ENCODE data around the gene C19orf12. TPM values are rescaled to one million over a fixed set of nuclear protein-coding genes. Genes with fewer than 3 reads are reported as not detected.

Gene C19orf12
- total RNA-seq (2022) (15.4 and 17.5 TPM in 2 replicates), Bru-seq, nascent RNA (percentile 62 among the genes with signal in this experiment), BruChase-seq, experiment 1, labeled RNA remaining after a 6-hour chase (percentile 70 among the genes with signal in this experiment), BruChase-seq, experiment 2, labeled RNA remaining after a 2-hour chase (percentile 78 among the genes with signal in this experiment)
- long read RNA-seq, full-length matches to known transcripts = 19 of 22 reads
- long read RNA-seq, partial matches to known transcripts = 0 of 22 reads
- long read RNA-seq, other reads (novel, unspliced or antisense) = 3 of 22 reads

GRCh38 chr19:29714953-29715700 is at the start of gene C19orf12:
C19orf12 (minus strand) TSS chr19:29715261; CDS start chr19:29708413, 6,848 bp downstream.
- intact Hi-C loops (cut with micrococcal nuclease; ENCODE audit: unreplicated experiment) = loop anchor here (5.0 kb wide), 1 partner anchor 978 kb away; no protein-coding TSS in a partner anchor
- Mint-ChIP-seq H3K27me3 (ENCODE audit: unreplicated experiment) (no peaks in the 10 kb centered on the region), H3K36me3 (ENCODE audit: insufficient read depth, unreplicated experiment) (peaks cover 14% of the 10 kb centered on the region), H3K27ac (ENCODE audit: unreplicated experiment) (peak within 1 kb of the TSS; percentile 87), H3K9me3 (ENCODE audit: low read depth, unreplicated experiment) (no peaks in the 10 kb centered on the region), H3K4me1 (ENCODE audit: low read depth, unreplicated experiment) (peaks cover 35% of the 10 kb centered on the region), H3K4me3 (ENCODE audit: low read depth, unreplicated experiment) (peak within 1 kb of the TSS; percentile 88)
- no peak for TF ChIP-seq CTCF (IDR thresholded peaks at IDR 0.05; ENCODE audit: unreplicated experiment)
- DNase-seq = peak; percentile 76
- CTCF ChIA-PET = interaction anchor here (0.6 to 1.3 kb wide), 3 partner anchors 15 to 483 kb away, joined by 3 to 4 read pairs (median 4); no protein-coding TSS in a partner anchor
- BruUV-seq (replicated peaks) = no TSS peak

GRCh38 chr19:29764361-29764760 is 49.3 kb upstream of the C19orf12 start:
- BruUV-seq (replicated peaks) = no TSS peak
- no peaks in the 10 kb centered on the region for H3K9me3 Mint-ChIP-seq (ENCODE audit: low read depth, unreplicated experiment)
- CTCF ChIA-PET = no interaction called here
- H3K4me3 Mint-ChIP-seq (ENCODE audit: low read depth, unreplicated experiment) = no peak overlapping the region
- no peak for TF ChIP-seq CTCF (IDR thresholded peaks at IDR 0.05; ENCODE audit: unreplicated experiment)
- peaks cover 75% of the 10 kb centered on the region for H3K27me3 Mint-ChIP-seq (ENCODE audit: unreplicated experiment)
- H3K27ac Mint-ChIP-seq (ENCODE audit: unreplicated experiment) = no peak overlapping the region
- DNase-seq = no peak
- intact Hi-C loops (cut with micrococcal nuclease; ENCODE audit: unreplicated experiment) = no loop called here
- no peaks in the 10 kb centered on the region for H3K4me1 Mint-ChIP-seq (ENCODE audit: low read depth, unreplicated experiment)
- H3K36me3 Mint-ChIP-seq (ENCODE audit: insufficient read depth, unreplicated experiment) = no peaks in the 10 kb centered on the region

- Mint-ChIP-seq H3K27ac (ENCODE audit: unreplicated experiment) (no peak overlapping the region), H3K9me3 (ENCODE audit: low read depth, unreplicated experiment) (no peaks in the 10 kb centered on the region), H3K27me3 (ENCODE audit: unreplicated experiment) (peaks cover 67% of the 10 kb centered on the region), H3K36me3 (ENCODE audit: insufficient read depth, unreplicated experiment) (no peaks in the 10 kb centered on the region), H3K4me3 (ENCODE audit: low read depth, unreplicated experiment) (no peak overlapping the region), H3K4me1 (ENCODE audit: low read depth, unreplicated experiment) (no peaks in the 10 kb centered on the region)
- CTCF ChIA-PET = no interaction called here
- no TSS peak for BruUV-seq (replicated peaks)
- no peak for TF ChIP-seq CTCF (IDR thresholded peaks at IDR 0.05; ENCODE audit: unreplicated experiment)
- intact Hi-C loops (cut with micrococcal nuclease; ENCODE audit: unreplicated experiment) = no loop called here
- no peak for DNase-seq
Observed at GRCh38 chr19:29763196-29763595, 48.1 kb upstream of the C19orf12 start.

GRCh38 chr19:29761575-29762232 is 46.6 kb upstream of the C19orf12 start:
- intact Hi-C loops (cut with micrococcal nuclease; ENCODE audit: unreplicated experiment) = loop anchor here (2.0 kb wide), 1 partner anchor 111 kb away; no protein-coding TSS in a partner anchor
- BruUV-seq (replicated peaks) = no TSS peak
- peaks cover 52% of the 10 kb centered on the region for H3K27me3 Mint-ChIP-seq (ENCODE audit: unreplicated experiment)
- no peak for TF ChIP-seq CTCF (IDR thresholded peaks at IDR 0.05; ENCODE audit: unreplicated experiment)
- H3K4me3 Mint-ChIP-seq (ENCODE audit: low read depth, unreplicated experiment) = no peak overlapping the region
- CTCF ChIA-PET = interaction anchor here (0.6 to 0.7 kb wide), 2 partner anchors 48 to 233 kb away, joined by 3 to 4 read pairs; no protein-coding TSS in a partner anchor
- no peaks in the 10 kb centered on the region for H3K36me3 Mint-ChIP-seq (ENCODE audit: insufficient read depth, unreplicated experiment)
- no peak overlapping the region for H3K27ac Mint-ChIP-seq (ENCODE audit: unreplicated experiment)
- no peaks in the 10 kb centered on the region for H3K4me1 Mint-ChIP-seq (ENCODE audit: low read depth, unreplicated experiment)
- DNase-seq = no peak
- H3K9me3 Mint-ChIP-seq (ENCODE audit: low read depth, unreplicated experiment) = no peaks in the 10 kb centered on the region
